Mucosa of rectum (tissue), 2 donors: ENCODE results near the gene ATPAF1.
A peak's percentile ranks its signal among the peaks of the same experiment; 100 is the strongest.
"Not testable (repeated sequence)": the region's sequence is repeated elsewhere in the genome, so short reads cannot be mapped to it uniquely, and the experiment has no call there.

Experiments used
- H3K27ac ChIP-seq, 2 donors: one replicate each; pipeline ENCODE4 v1.7.0; 2013; ENCODE audit warnings: inconsistent platforms in 2 of 2, low read depth in 2 of 2, low read length in 2 of 2
- H3K27me3 ChIP-seq, 2 donors: one replicate each; pipeline ENCODE4 v1.7.0; 2013; ENCODE audit warnings: low read length in 2 of 2; ENCODE audit not compliant: control insufficient read depth in 2 of 2, insufficient read depth in 2 of 2
- H3K36me3 ChIP-seq, 2 donors: one replicate each; pipeline ENCODE4 v1.7.0; 2013; ENCODE audit warnings: low read length in 2 of 2; ENCODE audit not compliant: control insufficient read depth in 2 of 2, insufficient read depth in 2 of 2
- H3K4me1 ChIP-seq, 2 donors: one replicate each; pipeline ENCODE4 v1.7.0; 2013; ENCODE audit warnings: low read length in 2 of 2, mild to moderate bottlenecking in 1 of 2; ENCODE audit not compliant: control insufficient read depth in 2 of 2, insufficient read depth in 2 of 2
- H3K4me3 ChIP-seq, 2 donors: one replicate each; pipeline ENCODE4 v1.7.0; 2013; ENCODE audit warnings: low read length in 2 of 2
- H3K9ac ChIP-seq, 2 donors: one replicate each; pipeline ENCODE4 v1.7.0; 2013; ENCODE audit warnings: low read length in 2 of 2, low read depth in 1 of 2, mild to moderate bottlenecking in 1 of 2
- H3K9me3 ChIP-seq, 2 donors: one replicate each; pipeline ENCODE4 v1.7.0; 2013; ENCODE audit warnings: low read length in 2 of 2; ENCODE audit not compliant: control insufficient read depth in 2 of 2
- donor health status: healthy.
- donor health status: Normal muscosa, but diverticular disease.

The ATPAF1 gene

DNA sequence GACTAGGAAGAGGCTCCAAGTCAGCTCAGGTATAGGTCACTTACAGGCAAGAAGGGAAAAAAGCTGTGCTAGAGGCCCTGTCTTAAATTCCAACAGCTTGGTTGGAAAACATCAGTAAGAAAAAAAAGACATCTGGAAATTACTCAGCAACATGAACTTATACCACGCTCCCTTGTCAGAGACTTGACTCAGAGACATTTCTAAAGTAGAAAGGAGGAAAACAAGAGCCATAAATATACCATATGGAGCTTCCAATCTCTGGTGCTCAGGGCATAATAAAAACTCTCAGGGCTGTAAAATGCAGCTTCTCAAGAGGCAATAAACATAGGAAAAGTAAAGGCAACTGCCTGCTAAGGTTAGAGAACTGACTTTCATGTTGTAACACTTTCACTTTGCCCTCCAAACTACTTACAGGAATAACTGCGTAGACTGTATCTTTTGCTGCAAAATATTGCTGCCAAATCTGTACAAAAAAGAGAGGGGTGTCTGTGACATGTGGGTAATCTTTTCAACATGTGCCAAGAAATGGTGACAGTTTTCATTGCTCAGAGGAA, 14.7 kb downstream of the ATPAF1 start:
- Histone ChIP-seq H3K4me3 (peak overlapping the region; percentile 56 to 65), H3K9me3 (no peaks in the 10 kb centered on the region), H3K27me3 (no peaks in the 10 kb centered on the region), H3K9ac (peak overlapping the region; percentile 42 to 47), H3K27ac (peak overlapping the region; percentile 75 to 81), H3K4me1 (peaks cover 7 to 10% of the 10 kb centered on the region in 2 donors), H3K36me3 (peaks cover 26 to 34% of the 10 kb centered on the region in 2 donors)

DNA sequence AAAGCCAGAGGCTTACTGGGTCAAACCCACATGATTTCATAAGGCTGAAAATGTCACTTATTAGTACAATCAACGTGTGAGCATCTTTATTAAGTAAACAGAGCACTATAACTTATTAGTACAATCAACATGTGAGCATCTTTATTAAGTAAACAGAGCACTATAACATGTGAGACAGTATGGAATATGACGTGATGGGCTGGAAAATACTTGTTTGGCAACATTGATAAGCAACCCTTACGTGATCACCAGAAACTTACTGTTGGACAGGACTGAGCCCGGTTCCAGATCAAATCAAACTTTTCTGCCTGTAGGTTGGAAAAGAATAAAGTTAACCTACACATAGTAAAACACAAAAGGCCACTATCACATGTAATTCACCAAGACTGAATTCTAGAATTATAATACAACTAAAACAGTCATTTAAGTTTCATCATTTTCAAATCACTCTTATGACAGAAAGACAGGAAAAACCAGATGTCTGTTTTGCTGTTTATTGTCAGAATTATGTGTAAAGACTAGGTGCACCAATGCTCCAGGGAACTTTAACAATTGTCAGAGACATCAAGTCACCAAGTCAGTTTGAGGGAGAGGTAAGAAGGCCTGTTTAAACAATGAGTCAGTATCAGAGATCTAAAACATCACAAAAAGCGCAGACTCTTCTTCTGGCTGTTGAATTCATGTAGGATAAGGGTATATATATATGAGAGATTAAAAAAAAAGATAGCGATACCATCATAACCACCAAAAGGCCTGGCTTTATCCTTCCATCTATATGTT, 15.7 kb downstream of the ATPAF1 start:
- Histone ChIP-seq H3K9me3 (no peaks in the 10 kb centered on the region), H3K27me3 (no peaks in the 10 kb centered on the region), H3K4me1 (peaks cover 7 to 10% of the 10 kb centered on the region in 2 donors), H3K4me3 (no peak overlapping the region), H3K9ac (no peak overlapping the region), H3K27ac (peak overlapping the region; percentile 62 to 81), H3K36me3 (peaks cover 17 to 26% of the 10 kb centered on the region in 2 donors)

- not testable (repeated sequence) for H3K9me3 ChIP-seq, H3K9ac ChIP-seq, H3K27me3 ChIP-seq, H3K4me3 ChIP-seq, H3K27ac ChIP-seq
- Histone ChIP-seq H3K4me1 (peaks cover 7 to 10% of the 10 kb centered on the region in 2 donors), H3K36me3 (peaks cover 16 to 20% of the 10 kb centered on the region in 2 donors)
Measured at GRCh38 chr1:46651152-46651551, 17.0 kb downstream of the ATPAF1 start.

DNA sequence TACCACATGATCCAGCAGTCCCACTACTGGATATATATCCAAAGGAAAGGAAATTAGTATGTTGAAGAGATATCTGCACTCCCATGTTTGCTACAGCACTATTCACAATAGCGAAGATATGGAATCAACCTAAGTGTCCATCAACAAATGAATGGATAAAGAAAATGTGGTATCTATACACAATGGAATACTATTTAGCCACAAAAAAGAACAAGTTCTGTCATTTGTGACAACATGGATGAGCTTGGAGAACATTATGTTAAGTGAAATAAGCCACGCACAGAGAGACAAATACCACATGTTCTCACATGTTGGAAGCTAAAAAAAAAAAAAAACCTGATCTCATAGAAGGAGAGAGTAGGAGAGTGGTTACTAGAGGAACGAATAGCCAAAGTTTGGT, 17.7 kb downstream of the ATPAF1 start:
- Histone ChIP-seq H3K9me3 (no peaks in the 10 kb centered on the region), H3K27me3 (no peaks in the 10 kb centered on the region), H3K27ac (no peak overlapping the region), H3K4me3 (no peak overlapping the region), H3K9ac (no peak overlapping the region), H3K36me3 (peaks cover 12 to 15% of the 10 kb centered on the region in 2 donors), H3K4me1 (peaks cover 7 to 10% of the 10 kb centered on the region in 2 donors)

- peaks cover 7 to 10% of the 10 kb centered on the region in 2 donors for H3K4me1 ChIP-seq
- H3K9me3 ChIP-seq = no peaks in the 10 kb centered on the region
- H3K27ac ChIP-seq = no peak overlapping the region
- peaks cover 8 to 15% of the 10 kb centered on the region in 2 donors for H3K36me3 ChIP-seq
- no peaks in the 10 kb centered on the region for H3K27me3 ChIP-seq
- no peak overlapping the region for H3K4me3 ChIP-seq
- H3K9ac ChIP-seq = no peak overlapping the region
Measured at GRCh38 chr1:46649764-46650163, 18.4 kb downstream of the ATPAF1 start.

- no peaks in the 10 kb centered on the region for H3K9me3 ChIP-seq
- H3K27me3 ChIP-seq = no peaks in the 10 kb centered on the region
- H3K4me1 ChIP-seq = peaks cover 8 to 9% of the 10 kb centered on the region in 2 donors
- no peak overlapping the region for H3K4me3 ChIP-seq
- H3K9ac ChIP-seq = no peak overlapping the region
- H3K36me3 ChIP-seq = peaks cover 7 to 12% of the 10 kb centered on the region in 2 donors
- H3K27ac ChIP-seq = no peak overlapping the region
Measured at GRCh38 chr1:46647611-46648010, 20.6 kb downstream of the ATPAF1 start.

DNA sequence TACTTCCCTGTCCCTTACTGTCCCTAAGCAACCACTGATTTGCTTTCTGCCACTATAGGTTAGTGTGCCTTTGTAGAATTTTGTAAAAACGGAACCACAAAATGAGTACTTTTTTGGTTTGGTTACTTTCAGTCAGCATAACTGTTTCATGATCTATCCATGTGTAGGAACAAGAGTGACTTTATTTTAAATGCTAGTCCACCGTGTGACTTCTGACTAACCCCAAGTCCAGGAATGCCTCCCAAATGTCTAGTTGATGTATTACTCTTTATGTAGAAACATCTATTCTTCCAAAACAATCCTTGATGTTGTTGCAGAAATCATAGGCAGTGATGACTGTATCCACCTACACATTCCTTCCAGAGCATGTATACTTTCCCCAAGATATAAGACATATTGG, 21.3 kb downstream of the ATPAF1 start:
- H3K4me3 ChIP-seq = no peak overlapping the region
- H3K36me3 ChIP-seq = peaks cover 10 to 15% of the 10 kb centered on the region in 2 donors
- no peaks in the 10 kb centered on the region for H3K27me3 ChIP-seq
- no peak overlapping the region for H3K27ac ChIP-seq
- peaks cover 7 to 8% of the 10 kb centered on the region in 2 donors for H3K4me1 ChIP-seq
- H3K9ac ChIP-seq = no peak overlapping the region
- no peaks in the 10 kb centered on the region for H3K9me3 ChIP-seq

GRCh38 chr1:46646331-46646730, 21.8 kb downstream of the ATPAF1 start:
- Histone ChIP-seq H3K27ac (no peak overlapping the region), H3K9me3 (no peaks in the 10 kb centered on the region), H3K4me1 (peaks cover 7 to 8% of the 10 kb centered on the region in 2 donors), H3K4me3 (no peak overlapping the region), H3K27me3 (no peaks in the 10 kb centered on the region), H3K36me3 (peaks cover 10 to 16% of the 10 kb centered on the region in 2 donors), H3K9ac (no peak overlapping the region)

DNA sequence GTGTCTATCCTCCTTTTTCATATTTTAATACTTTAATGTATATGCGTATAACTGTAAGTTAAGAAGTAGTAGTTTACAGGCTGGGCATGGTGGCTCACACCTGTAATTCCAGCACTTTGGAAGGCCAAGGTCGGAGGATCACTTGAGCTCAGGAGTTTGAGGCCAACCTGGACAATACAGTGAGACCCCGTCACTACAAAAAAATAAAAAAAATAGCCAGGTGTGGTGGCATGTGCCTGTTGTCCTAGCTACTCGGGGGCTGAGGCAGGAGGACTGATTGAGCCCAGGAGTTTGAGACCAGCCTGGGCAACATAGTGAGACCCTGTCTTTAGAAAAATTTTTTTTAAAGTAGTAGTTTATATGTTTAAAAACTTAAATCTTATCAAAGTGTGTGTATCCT, 22.3 kb downstream of the ATPAF1 start:
- H3K9ac ChIP-seq = no peak overlapping the region
- H3K9me3 ChIP-seq = no peaks in the 10 kb centered on the region
- H3K27me3 ChIP-seq = no peaks in the 10 kb centered on the region
- H3K4me1 ChIP-seq = peaks cover 7 to 8% of the 10 kb centered on the region in 2 donors
- no peak overlapping the region for H3K27ac ChIP-seq
- H3K4me3 ChIP-seq = no peak overlapping the region
- H3K36me3 ChIP-seq = peaks cover 10 to 16% of the 10 kb centered on the region in 2 donors

- H3K4me3 ChIP-seq = no peak overlapping the region
- H3K36me3 ChIP-seq = peaks cover 7 to 12% of the 10 kb centered on the region in 2 donors
- no peak overlapping the region for H3K9ac ChIP-seq
- H3K4me1 ChIP-seq = peaks cover 8 to 11% of the 10 kb centered on the region in 2 donors
- no peaks in the 10 kb centered on the region for H3K9me3 ChIP-seq
- no peaks in the 10 kb centered on the region for H3K27me3 ChIP-seq
- H3K27ac ChIP-seq = peak overlapping the region; percentile 44 to 46
Measured at GRCh38 chr1:46643368-46643775, 24.8 kb downstream of the ATPAF1 start.
